ENCODE data around the gene SH3TC2.
"Not testable (repeated sequence)": the region's sequence is repeated elsewhere in the genome, so short reads cannot be mapped to it uniquely, and the experiment has no call there.

Gene SH3TC2

DNA sequence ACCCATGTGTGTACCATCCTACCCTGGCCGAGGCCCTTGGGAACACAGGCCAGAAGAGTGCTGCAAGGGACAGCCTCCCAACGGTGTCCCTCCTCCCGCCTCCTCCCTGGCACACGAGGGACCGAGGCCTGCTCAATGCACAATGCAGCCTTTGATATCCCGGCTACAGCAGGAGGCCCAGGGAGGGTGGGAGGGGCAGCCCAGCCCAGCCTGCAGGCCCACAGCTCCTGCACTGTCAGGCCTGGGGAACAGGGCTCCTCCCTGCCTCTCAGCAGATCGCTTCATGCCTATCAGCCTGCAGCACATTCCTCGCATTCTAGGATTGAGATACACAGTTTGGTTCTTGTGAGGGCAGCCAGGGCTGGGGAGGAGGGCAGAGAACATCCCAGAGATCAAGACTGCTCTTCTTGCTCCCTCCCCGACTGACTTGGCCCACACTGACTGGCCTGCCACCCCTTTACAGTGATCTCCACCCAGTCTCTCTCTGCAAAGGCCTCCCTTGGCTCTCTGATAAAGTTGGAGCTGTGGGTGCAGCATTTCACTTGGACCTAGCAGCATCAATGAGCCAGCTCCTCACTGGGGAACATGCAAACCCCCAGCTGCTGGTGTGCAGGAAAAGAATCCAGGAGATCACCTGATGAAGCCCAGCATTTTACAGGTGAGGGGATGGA lies at the start of gene SH3TC2:
Gene SH3TC2 (minus strand): TSS at position 46 of the 671 bp plus-strand sequence. CDS start 40 bp downstream, at position 6.
- no peak for DNase-seq

DNA sequence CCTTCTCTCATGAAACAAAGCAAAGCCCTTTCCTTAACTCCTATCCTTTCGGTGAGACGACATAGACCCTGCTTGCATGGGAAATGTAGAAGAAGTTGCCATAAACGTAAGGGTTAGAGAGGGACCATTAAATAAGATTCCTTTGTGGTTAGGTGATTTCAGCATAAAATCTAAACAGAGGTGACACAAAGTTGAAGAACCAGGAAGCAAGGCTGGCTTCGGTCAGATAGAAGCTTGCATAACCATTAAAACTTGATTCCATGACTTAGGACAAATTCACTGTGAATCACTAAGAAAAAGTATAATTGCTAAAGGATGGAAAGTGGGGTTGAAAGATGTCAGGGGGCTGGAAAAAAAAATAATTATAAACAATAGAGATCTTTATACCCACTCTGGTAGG lies 47.5 kb upstream of the SH3TC2 start:
- no peak for DNase-seq

DNA sequence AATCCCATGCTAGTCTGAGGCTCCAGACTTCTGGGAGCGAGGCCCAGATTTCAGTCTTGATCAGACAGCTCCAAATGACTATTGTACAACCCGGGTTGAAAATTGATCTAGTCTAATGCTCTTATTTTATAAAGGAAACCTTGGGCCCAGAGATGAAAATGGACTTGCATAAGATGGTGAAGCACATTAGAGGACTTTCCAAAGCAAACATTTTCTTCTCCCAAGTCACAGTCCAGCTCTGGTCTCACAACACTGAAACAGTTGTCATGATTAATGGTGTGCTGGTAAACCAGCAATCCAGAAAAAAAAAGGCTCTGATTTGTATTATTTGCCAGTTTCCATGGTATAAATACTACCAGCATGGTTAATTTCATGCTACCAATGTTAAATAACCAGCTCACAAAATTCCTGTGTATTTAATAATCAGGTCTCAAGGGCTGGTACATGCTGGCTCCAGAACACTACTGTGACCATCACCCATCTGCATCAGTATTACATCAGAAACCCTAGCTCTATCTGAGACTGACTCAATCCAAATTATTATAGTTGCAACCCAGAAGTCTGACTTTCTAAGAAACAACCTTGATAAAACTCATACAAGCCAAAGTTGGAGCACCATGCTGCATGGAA lies 45.9 kb upstream of the SH3TC2 start:
- DNase-seq = no peak

DNA sequence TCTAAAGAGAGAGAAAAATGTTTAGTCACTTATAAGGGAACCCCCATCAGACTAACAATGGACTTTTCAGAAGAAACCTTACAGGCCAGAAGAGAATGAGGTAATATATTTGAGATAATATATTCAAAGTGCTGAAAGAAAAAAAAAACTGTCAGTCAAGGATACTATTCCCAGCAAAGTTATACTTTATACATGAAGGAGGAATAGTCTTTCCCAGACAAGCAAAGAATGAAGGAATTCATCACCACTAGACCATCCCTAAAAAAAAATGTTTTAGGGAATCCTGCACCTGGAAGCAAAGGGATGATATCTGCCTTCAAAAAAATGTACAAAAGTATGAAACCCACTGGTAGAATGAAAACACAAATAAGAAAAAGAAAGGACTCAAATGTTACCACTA lies 37.5 kb upstream of the SH3TC2 start:
- DNase-seq = no peak

DNA sequence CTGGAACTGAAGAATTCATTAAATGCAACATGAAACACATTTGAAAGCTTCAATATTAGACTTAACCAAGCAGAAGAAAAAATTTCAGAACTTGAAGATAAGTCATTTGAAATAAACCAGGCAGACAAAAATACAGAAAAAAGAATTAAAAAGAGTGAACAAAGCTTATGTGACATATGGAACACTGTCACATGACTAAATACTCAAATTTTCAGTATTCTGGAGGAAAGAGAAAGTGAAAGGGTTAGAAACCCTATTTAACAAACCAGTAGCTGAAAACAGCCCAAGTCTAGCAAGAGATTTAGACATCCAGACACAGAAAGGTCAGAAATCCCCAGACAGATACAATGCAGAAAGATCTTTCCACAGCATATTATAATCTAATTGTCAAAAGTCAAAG lies 37.1 kb upstream of the SH3TC2 start:
- no peak for DNase-seq

DNA sequence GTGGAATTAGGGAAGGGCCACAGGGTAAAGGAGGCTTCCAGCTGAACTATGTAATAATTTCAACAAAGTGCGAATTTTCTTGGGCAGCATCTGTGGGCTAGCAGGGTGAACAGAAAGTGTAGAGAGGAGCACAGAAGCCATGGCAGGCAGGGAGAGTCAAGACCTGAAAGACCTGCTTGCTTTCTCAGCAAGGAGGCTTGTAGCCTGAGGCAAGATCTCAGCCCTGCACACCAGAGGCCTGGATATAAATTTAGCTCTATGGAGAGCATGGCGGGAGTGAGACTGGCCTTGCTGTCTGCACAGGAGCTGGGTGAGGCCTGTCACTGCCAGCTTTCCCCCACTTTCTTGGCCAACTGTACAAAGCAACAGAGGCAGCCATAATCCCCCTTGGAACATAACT lies 32.1 kb upstream of the SH3TC2 start:
- DNase-seq = no peak

DNA sequence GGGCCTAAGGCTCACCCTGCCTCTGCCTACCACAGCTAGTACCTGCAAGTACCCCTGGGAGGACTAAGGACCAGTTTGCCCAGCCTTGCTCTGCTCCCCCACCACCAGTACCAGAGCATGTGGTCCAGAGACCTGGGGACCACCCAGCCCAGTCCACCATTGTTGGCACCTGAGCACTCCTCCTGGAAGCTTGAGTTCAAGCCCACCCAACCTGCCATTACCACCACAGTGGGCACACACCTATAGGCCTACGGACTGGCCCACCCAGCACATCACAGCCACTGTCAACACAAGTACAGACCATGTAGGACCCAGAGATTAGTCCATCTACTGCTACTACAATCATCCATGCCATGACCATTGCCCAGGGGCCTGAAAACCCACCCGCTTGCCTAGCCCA lies 30.8 kb upstream of the SH3TC2 start:
- DNase-seq = no peak

DNA sequence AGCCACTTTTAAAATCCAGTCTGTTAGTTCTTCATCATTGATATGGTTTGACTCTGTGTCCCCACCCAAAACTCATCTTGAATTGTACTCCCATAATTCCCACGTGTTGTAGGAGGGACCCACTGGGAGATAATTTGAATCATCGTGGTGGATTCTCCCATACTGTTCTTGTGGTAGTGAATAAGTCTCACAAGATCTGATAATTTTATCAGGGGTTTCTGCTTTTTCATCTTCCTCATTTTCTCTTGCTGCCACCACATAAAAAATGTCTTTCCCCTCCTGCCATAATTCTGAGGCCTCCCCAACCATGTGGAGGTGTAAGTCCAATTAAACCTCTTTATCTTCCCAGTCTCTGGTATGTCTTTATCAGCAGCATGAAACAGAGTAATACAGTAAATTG lies 26.9 kb upstream of the SH3TC2 start:
- no peak for DNase-seq

DNA sequence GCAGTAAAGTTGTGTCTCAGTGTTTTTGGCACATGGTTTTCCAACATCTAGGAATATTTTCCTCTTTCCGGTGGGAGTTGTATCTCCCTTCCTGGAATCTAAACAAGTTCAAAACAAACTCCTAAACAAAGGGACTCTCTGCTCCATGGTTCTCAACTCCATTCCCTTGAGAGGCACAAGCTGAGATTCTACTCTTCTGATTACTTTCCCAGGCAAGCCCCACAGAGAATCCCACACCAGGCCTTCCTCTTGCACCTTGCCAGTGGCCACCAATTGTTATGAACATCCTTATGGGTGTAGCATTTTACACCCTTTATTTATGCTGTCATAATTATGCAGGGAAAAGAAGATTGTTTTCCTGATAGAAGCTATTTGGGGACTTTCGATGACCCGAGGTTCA lies 25.8 kb upstream of the SH3TC2 start:
- no peak for DNase-seq

DNA sequence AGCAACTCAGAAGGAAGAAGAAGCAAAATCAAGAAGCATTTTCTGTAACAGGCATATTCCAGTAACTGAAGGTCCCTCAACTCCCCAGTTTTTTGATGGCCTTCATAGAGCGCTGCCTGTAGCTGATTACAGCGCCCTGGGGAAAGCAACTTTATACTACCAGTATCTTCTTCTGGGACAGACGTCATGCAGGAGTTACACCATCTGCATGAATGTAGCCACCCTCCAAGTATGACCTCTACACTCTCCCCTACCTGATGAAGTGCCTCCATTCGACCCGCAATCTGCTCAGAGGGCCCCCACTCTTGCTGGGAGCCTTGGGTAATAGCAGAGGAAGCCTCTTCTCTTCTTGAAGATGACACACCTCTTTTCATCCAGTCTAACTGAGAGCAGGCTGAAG lies 21.0 kb upstream of the SH3TC2 start:
- no peak for DNase-seq

DNA sequence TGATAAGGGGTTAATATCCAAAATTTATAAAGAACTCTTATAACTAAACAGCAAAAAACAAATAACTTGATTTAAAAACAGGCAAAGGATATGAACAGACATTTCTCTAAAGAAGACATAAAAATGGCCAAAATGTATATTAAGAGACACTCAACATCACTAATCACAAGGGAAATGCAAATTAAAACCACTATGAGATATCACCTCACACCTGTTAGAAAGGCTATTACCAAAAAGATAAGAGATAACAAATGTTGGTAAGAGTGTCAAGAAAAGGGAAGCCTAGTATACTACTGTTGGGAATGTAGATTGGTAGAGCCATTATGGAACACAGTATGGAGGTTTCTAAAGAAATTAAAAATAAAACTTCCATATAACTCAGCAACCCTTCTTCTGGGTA lies 19.4 kb upstream of the SH3TC2 start:
- no peak for DNase-seq

DNA sequence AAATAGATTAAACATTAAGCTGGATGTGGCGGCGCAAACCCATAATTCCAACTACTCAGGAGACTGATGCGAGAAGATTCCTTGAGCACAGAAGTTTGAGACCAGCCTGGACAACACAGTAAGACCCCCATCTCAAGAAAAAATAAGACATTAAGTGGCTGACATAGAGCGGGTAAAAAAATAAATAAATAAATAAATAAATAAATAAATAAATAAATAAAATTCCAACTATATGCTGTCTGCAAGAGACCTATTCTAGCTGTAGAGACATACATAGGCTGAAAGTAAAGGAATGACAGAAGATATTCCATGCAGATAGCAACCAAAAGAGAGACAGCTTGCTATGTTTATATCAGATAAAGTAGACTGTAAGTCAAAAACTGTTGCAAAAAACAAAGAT lies 17.4 kb upstream of the SH3TC2 start:
- no peak for DNase-seq

DNA sequence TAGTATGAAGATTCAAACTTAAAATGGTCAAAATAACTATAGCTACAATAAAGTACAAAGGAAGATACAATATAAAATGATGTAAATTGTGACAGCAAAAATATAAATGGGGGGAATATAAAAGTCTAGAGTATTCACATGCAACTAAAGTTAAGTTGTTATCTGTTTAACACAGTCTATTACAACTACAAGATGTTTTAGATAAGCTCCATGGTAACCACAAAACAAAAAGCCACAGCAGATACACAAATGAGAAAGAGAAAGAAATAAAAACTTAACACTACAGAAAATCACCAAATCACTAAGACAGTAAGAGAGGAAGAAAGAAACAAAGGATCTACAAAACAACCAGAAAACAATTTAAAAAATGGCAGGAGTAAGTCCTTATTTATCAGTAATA lies 17.0 kb upstream of the SH3TC2 start:
- no peak for DNase-seq

DNA sequence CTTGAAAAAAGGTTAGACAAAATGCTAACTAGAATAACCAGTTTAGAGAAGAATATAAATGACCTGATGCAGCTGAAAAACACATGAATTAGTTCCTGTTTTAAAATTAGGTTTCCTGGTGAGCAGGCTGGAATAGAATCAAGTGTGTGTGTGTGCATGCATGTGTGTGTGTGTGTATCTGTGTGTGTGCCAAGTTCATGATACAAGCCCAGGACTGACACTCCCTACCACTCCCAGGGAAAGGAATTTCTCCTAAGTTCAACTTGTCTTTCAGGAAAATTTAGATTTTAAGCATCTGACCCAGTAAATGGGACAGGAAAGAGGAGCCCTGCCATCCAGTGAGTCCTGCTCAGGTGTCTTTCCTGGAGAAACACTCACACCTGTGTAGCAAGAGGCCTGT lies 11.2 kb upstream of the SH3TC2 start:
- DNase-seq = not testable (repeated sequence)

DNA sequence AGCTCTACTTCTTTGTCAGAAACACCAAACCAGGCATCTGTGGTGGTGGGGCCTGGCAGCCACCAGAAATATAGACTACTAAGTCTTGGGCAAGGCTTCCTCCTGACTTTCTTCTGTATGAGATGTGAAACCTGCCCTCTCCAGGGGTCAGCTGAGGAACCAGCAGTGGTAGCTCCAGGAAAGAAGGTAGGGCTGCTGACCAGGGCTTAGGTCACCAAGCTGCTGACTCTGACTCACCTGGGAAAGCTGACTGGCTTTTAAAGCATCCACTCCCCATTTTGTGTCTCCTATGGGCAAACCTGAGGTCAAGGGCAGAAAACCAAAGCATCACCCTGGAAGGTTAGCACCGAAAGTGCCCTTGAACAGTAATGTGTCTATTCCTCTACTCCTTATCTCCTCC lies 10.4 kb upstream of the SH3TC2 start:
- no peak for DNase-seq

DNA sequence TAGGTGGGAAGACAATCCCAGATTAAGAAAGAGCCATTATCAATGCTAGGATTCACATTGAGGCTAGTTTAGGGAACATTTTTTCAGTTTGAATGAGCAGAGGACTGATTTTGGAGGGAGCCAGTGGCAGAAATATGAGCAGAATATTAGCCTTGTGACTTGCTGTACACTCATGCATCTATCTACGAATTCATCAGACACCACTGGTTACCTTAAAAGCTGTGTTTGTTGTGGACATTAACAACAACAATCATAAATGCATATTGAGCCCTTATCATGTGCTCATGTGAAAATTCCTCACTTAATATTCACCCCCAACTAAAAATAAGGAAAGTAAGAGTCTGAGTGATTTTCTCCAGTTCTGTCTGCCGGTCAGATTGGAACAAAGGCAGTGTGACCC lies 9.9 kb upstream of the SH3TC2 start:
- DNase-seq = no peak

DNA sequence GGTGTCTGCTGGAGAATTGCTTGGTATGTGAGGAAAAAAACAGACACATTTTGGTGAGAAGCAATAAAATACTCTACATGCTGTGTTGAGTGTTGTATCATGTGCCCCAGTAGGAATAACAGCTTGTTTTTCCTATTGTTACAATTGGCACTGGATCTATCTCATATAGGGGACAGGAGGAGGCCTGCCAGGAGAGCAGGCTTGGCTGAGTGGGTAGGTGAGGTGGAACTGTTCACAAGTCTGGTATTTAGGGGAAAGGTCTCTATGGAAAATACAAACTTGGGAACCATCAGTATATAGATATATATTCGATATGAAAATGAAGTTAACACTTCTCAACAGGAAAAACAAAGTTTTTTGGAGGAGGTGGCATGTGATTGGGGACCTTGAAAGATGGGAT lies 9.5 kb upstream of the SH3TC2 start:
- DNase-seq = no peak

DNA sequence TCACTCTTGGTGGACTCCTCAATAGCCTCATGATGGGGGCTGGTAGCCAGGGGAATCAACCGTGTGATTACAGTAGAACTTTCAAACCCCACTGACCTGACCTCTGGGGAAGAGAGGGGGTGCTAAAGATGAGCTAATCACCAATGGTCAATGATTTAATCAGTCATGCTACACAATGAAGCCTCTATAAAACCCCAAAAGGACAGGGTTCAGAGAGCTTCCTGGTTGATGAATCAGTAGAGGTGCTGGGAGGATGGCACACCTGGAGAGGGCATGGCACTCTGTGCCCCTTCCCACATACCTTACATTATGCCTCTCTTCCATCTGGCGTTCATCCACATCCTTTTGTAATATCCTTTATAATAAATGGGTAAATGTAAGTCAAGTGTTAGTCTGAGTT lies 8.9 kb upstream of the SH3TC2 start:
- DNase-seq = no peak

DNA sequence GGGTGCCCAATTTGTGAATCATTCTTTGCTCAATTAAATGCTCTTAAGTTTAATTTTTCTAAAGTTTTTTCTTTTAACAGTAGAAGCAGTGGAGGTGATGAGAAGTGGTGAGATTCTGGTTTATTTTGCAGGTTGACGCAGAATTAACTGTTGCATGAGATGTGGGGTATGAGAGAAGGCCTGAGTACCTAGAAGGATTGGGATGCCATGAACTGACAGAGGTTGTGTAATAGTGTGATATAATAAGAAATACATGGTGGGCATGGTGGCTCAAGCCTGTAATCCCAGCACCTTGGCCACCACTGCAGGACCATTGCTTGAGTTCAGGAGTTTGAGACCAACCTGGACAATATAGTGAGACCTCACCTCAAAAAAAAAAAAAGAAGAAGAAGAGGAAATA lies 8.4 kb upstream of the SH3TC2 start:
- DNase-seq = no peak

DNA sequence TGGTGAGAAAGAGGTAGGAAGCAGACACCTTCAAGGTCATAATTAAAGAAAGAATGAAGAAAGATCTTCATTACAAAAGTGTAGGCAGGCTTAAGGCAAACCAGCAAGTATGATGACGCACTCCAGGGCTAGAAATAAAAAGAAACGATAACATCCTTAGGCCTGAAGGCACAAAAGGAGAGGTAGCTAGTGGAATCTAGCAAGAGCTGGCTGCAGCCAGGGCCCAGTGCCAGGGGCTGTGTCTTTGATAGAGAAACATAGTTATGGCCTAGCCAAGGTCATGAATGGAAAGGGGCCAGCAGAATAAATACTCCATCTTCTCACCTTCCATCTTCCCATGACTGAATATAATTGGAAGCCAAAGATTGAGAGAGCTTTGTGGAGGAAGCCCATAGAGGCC lies 6.8 kb upstream of the SH3TC2 start:
- DNase-seq = no peak

DNA sequence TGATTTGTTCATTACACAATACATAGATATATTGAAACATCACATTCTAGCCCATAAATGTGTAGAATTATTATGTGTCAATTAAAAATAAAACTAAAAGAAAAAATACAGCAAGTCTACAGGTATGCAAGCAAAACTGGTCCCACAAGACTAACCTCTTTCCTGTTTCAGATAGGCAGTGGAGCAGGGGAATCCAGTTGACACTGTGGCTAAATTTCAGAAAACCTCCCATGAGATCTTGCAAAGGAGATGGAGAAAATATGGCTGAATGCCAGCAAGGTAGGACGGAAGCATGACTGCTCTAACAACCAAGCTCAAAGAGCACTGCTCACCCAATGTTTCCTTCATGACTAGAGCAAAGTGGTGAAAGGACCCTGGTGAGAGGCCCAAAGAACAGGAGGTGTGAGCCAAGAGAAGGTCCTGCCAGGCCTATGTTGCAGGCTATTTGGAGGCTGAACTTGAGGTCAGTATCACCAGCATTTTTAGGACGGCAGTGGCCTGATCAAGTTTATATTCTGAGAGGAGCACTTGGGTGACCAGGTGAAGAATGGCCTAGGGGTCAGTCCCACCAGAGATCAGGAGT lies 1.1 kb upstream of the SH3TC2 start:
- DNase-seq = no peak

DNA sequence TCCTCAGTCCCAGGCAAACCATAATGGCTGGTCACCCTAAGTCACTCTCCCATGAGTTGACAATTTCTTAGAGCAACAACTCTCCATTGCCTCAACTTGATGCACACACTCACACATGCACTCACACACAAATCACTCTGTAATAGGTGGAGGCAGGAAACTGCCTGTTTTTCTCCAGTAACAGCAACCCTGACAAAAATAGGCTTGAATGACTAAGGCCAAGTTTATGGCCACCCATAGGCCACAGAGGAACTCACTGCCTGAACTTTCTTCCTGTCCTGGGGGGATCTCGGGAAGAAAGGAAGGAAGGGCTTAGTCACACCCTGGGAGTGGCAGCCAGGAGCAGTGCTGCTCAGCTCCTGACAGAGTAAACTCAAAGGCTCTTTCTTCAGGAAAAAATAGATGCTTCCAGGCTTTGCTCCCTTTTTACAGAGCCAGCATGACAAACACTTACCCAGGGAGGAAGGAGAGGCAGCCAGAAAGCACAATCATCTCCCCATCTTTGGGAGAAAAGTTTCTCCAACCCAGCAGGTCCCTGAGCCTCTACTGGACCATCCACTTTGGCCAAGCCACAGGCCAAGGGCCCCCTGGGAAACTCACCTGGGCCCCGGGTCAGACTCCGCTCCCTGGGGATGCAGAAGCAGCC lies 368 bp downstream of the SH3TC2 start:
- DNase-seq = no peak

DNA sequence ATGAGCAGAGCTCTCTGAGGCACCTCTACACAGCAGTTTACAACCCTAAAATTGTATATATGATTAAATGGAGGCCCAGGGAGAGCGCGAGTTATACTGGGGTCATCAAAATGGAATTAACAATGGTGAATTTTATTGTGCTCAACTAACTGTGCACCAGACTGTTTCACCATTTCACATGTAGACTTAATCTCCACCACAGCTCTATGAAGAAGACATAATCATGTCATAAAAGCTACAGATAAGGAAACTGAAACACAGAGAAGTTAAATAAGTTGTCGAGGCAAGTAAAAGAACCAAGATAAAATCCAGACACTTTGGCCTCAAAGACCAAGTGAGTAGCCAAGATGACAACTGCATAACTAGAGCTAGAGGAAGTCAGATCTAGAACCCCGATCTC lies 1.5 kb downstream of the SH3TC2 start:
- DNase-seq = no peak

DNA sequence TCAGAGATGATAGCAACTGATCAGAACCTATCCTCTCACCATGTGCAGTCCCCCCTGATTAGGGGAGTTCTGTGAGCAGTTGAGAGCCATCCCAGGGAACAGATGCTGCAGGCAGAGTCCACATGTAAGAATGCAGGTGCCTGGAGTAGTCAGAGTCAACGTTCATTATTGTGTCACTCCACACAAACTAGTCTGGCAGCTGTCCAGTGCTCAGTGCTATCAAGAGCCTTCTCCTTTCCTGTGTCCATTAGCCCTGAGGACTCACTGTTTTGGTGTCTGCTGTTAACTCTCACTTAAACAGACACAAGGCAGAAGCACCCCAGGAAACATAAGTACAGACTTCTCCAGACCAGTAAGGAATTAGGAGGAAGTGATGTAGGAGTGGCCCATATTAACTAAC lies 2.5 kb downstream of the SH3TC2 start:
- DNase-seq = no peak
